OCI-LY7 (cell line): ENCODE results near the gene ATG2A. TPM values are rescaled to one million over a fixed set of nuclear protein-coding genes. Genes with fewer than 3 reads are reported as not detected.

Experiments
- Bru-seq: library from RNA; stranded (reverse); fragments of 400-500 nt; gene quantifications from one replicate; lab custom pipeline; 2021; lab: Mats Ljungman, UMichigan
- BruChase-seq, 2 experiments: library from RNA; stranded (reverse); fragments of 400-500 nt; gene quantifications; one replicate each; lab custom pipeline; 2021; lab: Mats Ljungman, UMichigan
- BruUV-seq: library from RNA; stranded (reverse); fragments of 400-500 nt; replicated peaks from 2 replicates; lab custom pipeline; 2021; lab: Mats Ljungman, UMichigan
- CTCF ChIA-PET: fragments of 300-600 bp; sonication (Branson Sonifier 250); formaldehyde crosslinking; loops from one replicate; lab custom pipeline; 2022; ENCODE audit warnings: antibody characterized with exemption; ENCODE audit not compliant: unreplicated experiment; lab: Charles Lee
- POLR2A ChIA-PET: fragments of 300-600 bp; sonication (Branson Sonifier 250); formaldehyde crosslinking; loops from one replicate; lab custom pipeline; 2022; ENCODE audit warnings: antibody characterized with exemption; lab: Charles Lee
- DNase-seq: peaks from one replicate; pipeline ENCODE4 v3.0.0-alpha.2; 2015; ENCODE audit warnings: low spot score
- H2AFZ ChIP-seq: fragments of 200-600 bp; sonication (generic), shearing (Covaris generic); 2 replicates; pipeline ENCODE4 v1.6.1; 2014; ENCODE audit warnings: mild to moderate bottlenecking, antibody characterized with exemption, low read length, moderate library complexity
- H3K27ac ChIP-seq: fragments of 200-600 bp; sonication (generic); 2 replicates; pipeline ENCODE4 v1.5.1; 2014; ENCODE audit warnings: mixed run types, low read depth, mild to moderate bottlenecking, moderate library complexity, low read length, inconsistent platforms; ENCODE audit not compliant: poor library complexity, severe bottlenecking
- H3K36me3 ChIP-seq: fragments of 200-600 bp; sonication (generic); 2 replicates; pipeline ENCODE4 v1.6.1; 2014; ENCODE audit warnings: mild to moderate bottlenecking, antibody characterized with exemption, low read length, moderate library complexity, mixed read lengths; ENCODE audit not compliant: insufficient read depth
- H3K4me1 ChIP-seq: fragments of 200-600 bp; sonication (generic); 2 replicates; pipeline ENCODE4 v1.5.1; 2014; ENCODE audit warnings: mild to moderate bottlenecking, low read length; ENCODE audit not compliant: insufficient read depth, poor library complexity, severe bottlenecking
- H3K4me2 ChIP-seq: fragments of 200-600 bp; sonication (generic); 2 replicates; pipeline ENCODE4 v1.6.1; 2014; ENCODE audit warnings: mild to moderate bottlenecking, low read length
- H3K4me3 ChIP-seq: fragments of 200-600 bp; sonication (generic); 2 replicates; pipeline ENCODE4 v1.5.1; 2014; ENCODE audit warnings: mild to moderate bottlenecking, low read depth, low read length; ENCODE audit not compliant: poor library complexity, severe bottlenecking
- H3K79me2 ChIP-seq: fragments of 200-600 bp; sonication (generic); 2 replicates; pipeline ENCODE4 v1.6.1; 2016; ENCODE audit warnings: low read depth, mild to moderate bottlenecking, low read length, moderate library complexity, mixed read lengths; ENCODE audit not compliant: insufficient read depth
- H3K9me2 ChIP-seq: fragments of 200-600 bp; sonication (generic); 2 replicates; pipeline ENCODE4 v1.6.1; 2016; ENCODE audit warnings: mild to moderate bottlenecking, low read length, mixed read lengths; ENCODE audit not compliant: insufficient read depth
- H3K9me3 ChIP-seq: fragments of 200-600 bp; sonication (generic); 2 replicates; pipeline ENCODE4 v1.6.1; 2014; ENCODE audit warnings: mild to moderate bottlenecking, mixed run types, low read length, mixed read lengths
- H4K20me1 ChIP-seq: fragments of 200-600 bp; sonication (generic); 2 replicates; pipeline ENCODE4 v1.6.1; 2014; ENCODE audit warnings: mild to moderate bottlenecking, antibody characterized with exemption, low read length, moderate library complexity, mixed read lengths; ENCODE audit not compliant: insufficient read depth
- CTCF ChIP-seq: fragments of 200-600 bp; sonication (generic); conservative IDR thresholded peaks from 2 replicates; pipeline ENCODE4 v1.5.1; 2014; ENCODE audit warnings: mild to moderate bottlenecking, antibody characterized with exemption, low read length, moderate library complexity, mixed read lengths
- EZH2phosphoT487 ChIP-seq: fragments of 200-600 bp; sonication (generic); IDR thresholded peaks from 2 replicates; pipeline ENCODE4 v1.6.1; 2018; ENCODE audit warnings: low read depth, borderline replicate concordance, mild to moderate bottlenecking, mixed run types, antibody characterized with exemption, low read length, moderate library complexity, mixed read lengths
- intact Hi-C: fragments of 100-400 bp; cut with micrococcal nuclease; formaldehyde crosslinking; loops from one replicate; pipeline ENCODE4 v1.10.0; 2022; ENCODE audit not compliant: unreplicated experiment
- long read RNA-seq: library from polyadenylated mRNA; stranded (forward); transcript quantifications from one replicate; pipeline ENCODE4 v2.0.0, GENCODE V29; 2022
- total RNA-seq, 2 experiments: library from RNA; depleted of rRNA in 1 of 2; stranded (reverse); fragments of >200 nt in 1 of 2; shearing (Covaris generic) in 1 of 2; gene quantifications; 2 replicates each; pipeline ENCODE4 v1.2.3, GENCODE V29; 2014 to 2022

The ATG2A gene
- total RNA-seq (2014; rRNA removed; shearing (Covaris generic)): 18.1 and 29.0 TPM in 2 replicates
- 28.2 and 28.7 TPM in 2 replicates for total RNA-seq (2022)
- Bru-seq, nascent RNA: percentile 42 among the genes with signal in this experiment
- BruChase-seq, experiment 1, labeled RNA remaining after a 6-hour chase: percentile 49 among the genes with signal in this experiment
- percentile 54 among the genes with signal in this experiment for BruChase-seq, experiment 2, labeled RNA remaining after a 2-hour chase
- long read RNA-seq, partial matches to known transcripts: 4 of 6 reads
- long read RNA-seq, other reads (novel, unspliced or antisense): 2 of 6 reads

GRCh38 chr11:64916775-64917662 lies at the start of gene ATG2A:
Gene ATG2A (minus strand): TSS chr11:64917209. CDS start chr11:64917135, 74 bp downstream.
- POLR2A ChIA-PET: interaction anchor here (0.9 to 1.6 kb wide), 2 partner anchors 69 to 72 kb away, joined by 3 read pairs; no protein-coding TSS in a partner anchor

GRCh38 chr11:64963072-64963631 lies 46.1 kb upstream of the ATG2A start:
- Histone ChIP-seq H3K4me3 (no peak overlapping the region), H3K27ac (no peak overlapping the region), H3K4me2 (no peak overlapping the region), H3K9me2 (no peaks in the 10 kb centered on the region), H4K20me1 (no peaks in the 10 kb centered on the region), H3K79me2 (no peaks in the 10 kb centered on the region), H2AFZ (no peak overlapping the region), H3K36me3 (no peaks in the 10 kb centered on the region), H3K9me3 (no peaks in the 10 kb centered on the region), H3K4me1 (peaks cover 9% of the 10 kb centered on the region)
- intact Hi-C loops: no loop called here
- TF ChIP-seq EZH2phosphoT487: no peak
- no peak for TF ChIP-seq CTCF
- no TSS peak for BruUV-seq
- ChIA-PET CTCF (interaction anchor here (0.5 kb wide), 1 partner anchor 10 kb away, joined by 4 read pairs; no protein-coding TSS in a partner anchor), POLR2A (interaction anchor here (0.8 to 1.3 kb wide), 4 partner anchors 16 to 115 kb away, joined by 3 read pairs; no protein-coding TSS in a partner anchor)
- no peak for DNase-seq

More at GRCh38 chr11:64916775-64917662, at the start of gene ATG2A:
- Histone ChIP-seq H3K9me3 (no peaks in the 10 kb centered on the region), H3K9me2 (no peaks in the 10 kb centered on the region), H3K4me3 (peak within 1 kb of the TSS; percentile 87), H3K79me2 (peaks cover 10% of the 10 kb centered on the region; the same call in 1 of the 2 replicates), H3K36me3 (peaks cover 17% of the 10 kb centered on the region; the same call in 1 of the 2 replicates), H4K20me1 (no peaks in the 10 kb centered on the region), H3K27ac (peak within 1 kb of the TSS; percentile 63), H2AFZ (peak within 1 kb of the TSS; percentile 53), H3K4me2 (peak within 1 kb of the TSS; percentile 84), H3K4me1 (peaks cover 32% of the 10 kb centered on the region)
- TF ChIP-seq CTCF: no peak
- TF ChIP-seq EZH2phosphoT487: no peak
- intact Hi-C loops: loop anchor here (1.0 to 10.0 kb wide), 4 partner anchors 55 to 168 kb away; partner anchors contain the start of genes ARL2, CDCA5, MAJIN and ZFPL1
- peak; percentile 100 for DNase-seq
- CTCF ChIA-PET: interaction anchor here (0.6 to 1.0 kb wide), 2 partner anchors 56 to 105 kb away, joined by 3 read pairs; no protein-coding TSS in a partner anchor
- no TSS peak for BruUV-seq
